Large intestine (tissue), 3 donors: ENCODE results near the gene DSC1. TPM values are rescaled to one million over a fixed set of nuclear protein-coding genes. Genes with fewer than 3 reads are reported as not detected.

ENCODE experiments used
- DNase-seq, 2 donors: peaks; one replicate each; pipeline versions ENCODE4 v3.0.0 to v3.0.0-alpha.2; 2013
- H3K27ac ChIP-seq: one replicate; pipeline ENCODE4 v1.5.1; 2013; ENCODE audit warnings: low read length
- H3K27me3 ChIP-seq: 2 replicates; pipeline ENCODE4 v1.6.1; 2013; ENCODE audit warnings: low read length; ENCODE audit not compliant: control insufficient read depth, insufficient read depth
- H3K36me3 ChIP-seq: 2 replicates; pipeline ENCODE4 v1.6.1; 2013; ENCODE audit warnings: low read length; ENCODE audit not compliant: control insufficient read depth, insufficient read depth
- H3K4me1 ChIP-seq: one replicate; pipeline ENCODE4 v1.6.1; 2013; ENCODE audit warnings: low read length; ENCODE audit not compliant: control insufficient read depth, insufficient read depth
- H3K4me3 ChIP-seq: one replicate; pipeline ENCODE4 v1.5.1; 2013; ENCODE audit warnings: low read length
- H3K9me3 ChIP-seq: one replicate; pipeline ENCODE4 v1.6.1; 2013; ENCODE audit warnings: mild to moderate bottlenecking, low read depth, low read length, moderate library complexity; ENCODE audit not compliant: control insufficient read depth
- WGBS: methylation state at CpG from one replicate; pipeline ENCODE4 v1.1.5; 2013; ENCODE audit warnings: low lambda C conversion rate; ENCODE audit not compliant: insufficient coverage; 5-methylcytosine and 5-hydroxymethylcytosine counted together
- polyA plus RNA-seq: library from polyadenylated mRNA; unstranded; fragments of 120-200 nt; gene quantifications from one replicate; pipeline ENCODE4 v1.2.1, GENCODE V29; 2013

Gene DSC1
- polyA plus RNA-seq, 1 donor, result 0.04 TPM

DNA sequence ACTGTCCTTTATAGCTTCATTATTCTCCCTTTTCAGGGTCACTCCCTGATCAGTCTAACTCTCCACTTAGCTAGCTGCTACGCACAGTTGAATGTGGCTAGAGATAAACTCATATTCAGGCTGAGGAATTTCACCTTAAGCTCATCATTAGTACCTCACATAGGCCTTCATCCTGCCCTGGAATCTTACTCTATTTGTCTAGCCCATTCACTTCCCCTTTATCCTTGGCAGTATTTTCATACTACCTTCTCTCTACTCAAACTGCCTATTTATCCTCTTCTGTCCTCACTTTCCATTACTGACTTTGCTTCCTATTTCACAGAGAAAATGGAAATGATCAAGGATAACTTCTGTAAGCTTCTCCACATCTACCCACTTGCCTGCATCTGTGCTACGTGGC, 49.9 kb downstream of the DSC1 start:
- no peak overlapping the region for H3K27ac ChIP-seq
- H3K27me3 ChIP-seq, result no peaks in the 10 kb centered on the region
- no peaks in the 10 kb centered on the region for H3K9me3 ChIP-seq
- 100% methylated on average over 1 of the region's 2 CpGs for WGBS
- no peak for DNase-seq
- no peaks in the 10 kb centered on the region for H3K36me3 ChIP-seq
- H3K4me3 ChIP-seq, result no peak overlapping the region
- no peaks in the 10 kb centered on the region for H3K4me1 ChIP-seq

- no CpG with 5 or more reads among the region's 3 CpGs for WGBS
- Histone ChIP-seq H3K27ac (no peak overlapping the region), H3K9me3 (no peaks in the 10 kb centered on the region), H3K36me3 (no peaks in the 10 kb centered on the region), H3K4me1 (no peaks in the 10 kb centered on the region), H3K4me3 (no peak overlapping the region), H3K27me3 (peaks cover 2% of the 10 kb centered on the region)
- no peak for DNase-seq
Observed at GRCh38 chr18:31105733-31106132, 56.9 kb downstream of the DSC1 start.

GRCh38 chr18:31104444-31104843, 58.2 kb downstream of the DSC1 start:
- no peak for DNase-seq
- H3K27me3 ChIP-seq, result peaks cover 2% of the 10 kb centered on the region
- no peaks in the 10 kb centered on the region for H3K9me3 ChIP-seq
- no peaks in the 10 kb centered on the region for H3K36me3 ChIP-seq
- H3K27ac ChIP-seq, result no peak overlapping the region
- peaks cover 6% of the 10 kb centered on the region for H3K4me1 ChIP-seq
- H3K4me3 ChIP-seq, result no peak overlapping the region
- WGBS, result 80% methylated on average over 1 of the region's 3 CpGs

DNA sequence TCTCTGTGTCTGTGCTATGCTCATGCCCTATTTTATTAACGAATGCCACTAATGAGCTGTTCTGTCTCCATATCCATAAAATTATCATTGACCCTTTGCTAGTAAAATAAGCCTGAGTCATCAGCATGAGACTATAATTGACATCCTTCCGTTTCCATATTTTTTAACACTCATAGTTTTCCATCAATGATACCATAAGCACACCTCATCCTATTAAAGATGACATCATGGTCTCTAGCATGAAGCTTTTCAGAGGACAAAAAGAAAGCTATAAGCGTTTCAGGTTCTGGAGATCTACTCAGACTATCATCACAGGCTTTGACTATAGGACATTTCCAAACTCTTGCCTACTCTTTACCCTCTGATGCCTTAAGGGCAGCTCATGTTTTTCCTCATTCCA, 59.2 kb downstream of the DSC1 start:
- Histone ChIP-seq H3K9me3 (no peaks in the 10 kb centered on the region), H3K36me3 (no peaks in the 10 kb centered on the region), H3K4me3 (no peak overlapping the region), H3K27me3 (peaks cover 2% of the 10 kb centered on the region), H3K4me1 (peaks cover 10% of the 10 kb centered on the region), H3K27ac (no peak overlapping the region)
- 88% methylated on average over 2 of the region's 3 CpGs for WGBS
- peak in 1 of 2 donors; percentile 17 for DNase-seq

- H3K4me3 ChIP-seq, result no peak overlapping the region
- DNase-seq, result peak in 1 of 2 donors; percentile 26
- no CpG with 5 or more reads among the region's 2 CpGs for WGBS
- peak overlapping the region; percentile 98 for H3K27ac ChIP-seq
- H3K9me3 ChIP-seq, result no peaks in the 10 kb centered on the region
- peaks cover 11% of the 10 kb centered on the region for H3K4me1 ChIP-seq
- H3K36me3 ChIP-seq, result no peaks in the 10 kb centered on the region
- H3K27me3 ChIP-seq, result peaks cover 2% of the 10 kb centered on the region
Observed at GRCh38 chr18:31102941-31103340, 59.7 kb downstream of the DSC1 start.

DNA sequence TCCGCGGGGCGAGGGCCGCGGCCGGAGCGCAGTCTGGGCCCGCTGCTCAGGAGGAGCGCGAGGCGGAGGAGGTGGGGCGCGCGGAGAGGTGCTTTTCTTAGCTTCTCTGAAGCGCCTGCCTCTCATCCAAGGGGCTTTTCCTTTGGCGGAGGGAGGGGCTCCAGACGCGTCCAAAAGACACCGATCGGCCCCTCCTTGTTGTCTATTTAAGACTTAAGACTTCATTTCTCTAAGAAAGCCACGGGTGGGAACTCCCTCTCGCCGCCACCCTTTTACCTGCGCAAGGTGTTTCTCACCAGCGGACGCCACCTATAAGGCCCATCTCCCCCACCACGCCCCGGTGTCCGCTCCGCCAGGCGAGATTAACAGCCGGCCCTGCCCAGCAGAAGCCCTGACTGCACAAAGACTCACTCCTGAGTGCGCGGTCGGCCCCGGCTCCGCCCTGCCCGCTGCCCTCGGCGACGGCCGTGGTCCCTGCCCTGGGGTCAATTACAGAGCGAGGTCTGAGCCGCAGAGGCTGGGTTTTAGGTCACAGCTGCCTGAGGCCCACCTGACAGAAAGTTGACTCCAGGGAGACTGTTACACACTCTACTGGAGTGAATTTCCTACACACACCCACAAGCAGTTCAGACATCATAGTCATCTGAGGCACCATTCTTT, 60.5 kb downstream of the DSC1 start, which contains the start of gene DSC2:
DSC2 (minus strand) TSS at position 397 of the 660 bp plus-strand sequence. CDS start 450 bp downstream, outside the sequence.
- no peaks in the 10 kb centered on the region for H3K9me3 ChIP-seq
- peak; percentile 73 to 89 for DNase-seq
- H3K27me3 ChIP-seq, result peaks cover 2% of the 10 kb centered on the region
- no CpG with 5 or more reads among the region's 44 CpGs for WGBS
- H3K36me3 ChIP-seq, result no peaks in the 10 kb centered on the region
- peak within 1 kb of the TSS; percentile 98 for H3K27ac ChIP-seq
- peaks cover 17% of the 10 kb centered on the region for H3K4me1 ChIP-seq
- peak within 1 kb of the TSS; percentile 70 for H3K4me3 ChIP-seq

- Histone ChIP-seq H3K27me3 (peaks cover 2% of the 10 kb centered on the region), H3K36me3 (no peaks in the 10 kb centered on the region), H3K4me3 (peak overlapping the region; percentile 70), H3K4me1 (peaks cover 17% of the 10 kb centered on the region), H3K27ac (peak overlapping the region; percentile 98), H3K9me3 (no peaks in the 10 kb centered on the region)
- peak; percentile 61 to 93 for DNase-seq
- WGBS, result no CpG with 5 or more reads among the region's 72 CpGs
Observed at GRCh38 chr18:31101183-31102024, 61.3 kb downstream of the DSC1 start.

GRCh38 chr18:31100436-31101182, 62.0 kb downstream of the DSC1 start:
- H3K9me3 ChIP-seq, result no peaks in the 10 kb centered on the region
- peaks cover 2% of the 10 kb centered on the region for H3K27me3 ChIP-seq
- H3K27ac ChIP-seq, result peak overlapping the region; percentile 98
- H3K4me3 ChIP-seq, result peak overlapping the region; percentile 70
- peak; percentile 44 to 79 for DNase-seq
- H3K36me3 ChIP-seq, result no peaks in the 10 kb centered on the region
- peaks cover 17% of the 10 kb centered on the region for H3K4me1 ChIP-seq
- WGBS, result no CpG with 5 or more reads among the region's 23 CpGs

GRCh38 chr18:31099450-31100230, 63.0 kb downstream of the DSC1 start:
- peaks cover 2% of the 10 kb centered on the region for H3K27me3 ChIP-seq
- no peaks in the 10 kb centered on the region for H3K36me3 ChIP-seq
- peak overlapping the region; percentile 70 for H3K4me3 ChIP-seq
- peak; percentile 70 to 89 for DNase-seq
- no peaks in the 10 kb centered on the region for H3K9me3 ChIP-seq
- WGBS, result 32% methylated on average over 3 of the region's 10 CpGs
- H3K4me1 ChIP-seq, result peaks cover 17% of the 10 kb centered on the region
- H3K27ac ChIP-seq, result peak overlapping the region; percentile 98
